Left ventricle myocardium superior (tissue), 1 donor: ENCODE data around the gene PIP5KL1. TPM values are rescaled to one million over a fixed set of nuclear protein-coding genes. Genes with fewer than 3 reads are reported as not detected.

Experiments used
- ATAC-seq: fragments of 200-7000 bp; cut with Tn5 transposase; one replicate; pipeline ENCODE4 v1.9.1; 2020; ENCODE audit warnings: mild to moderate bottlenecking, moderate library complexity
- DNase-seq: peaks from one replicate; pipeline ENCODE4 v3.0.0-alpha.2; 2020
- intact Hi-C: fragments of 100-400 bp; cut with micrococcal nuclease; formaldehyde crosslinking; loops from one replicate; pipeline ENCODE4 v1.11.0; 2022
- total RNA-seq: library from RNA; stranded (reverse); fragmentation: NEBNext Ultra II Directional; extraction: Animal tissue kit (Norgen Biotek cat#: 25700); gene quantifications from one replicate; pipeline ENCODE4 v1.2.1, GENCODE V29; 2021
- donor health status: DM: no; HTN: yes; CAD: no; lungs with severe emphysema.

PIP5KL1 gene
- total RNA-seq, 1 donor from 2014 or later: not detected

DNA sequence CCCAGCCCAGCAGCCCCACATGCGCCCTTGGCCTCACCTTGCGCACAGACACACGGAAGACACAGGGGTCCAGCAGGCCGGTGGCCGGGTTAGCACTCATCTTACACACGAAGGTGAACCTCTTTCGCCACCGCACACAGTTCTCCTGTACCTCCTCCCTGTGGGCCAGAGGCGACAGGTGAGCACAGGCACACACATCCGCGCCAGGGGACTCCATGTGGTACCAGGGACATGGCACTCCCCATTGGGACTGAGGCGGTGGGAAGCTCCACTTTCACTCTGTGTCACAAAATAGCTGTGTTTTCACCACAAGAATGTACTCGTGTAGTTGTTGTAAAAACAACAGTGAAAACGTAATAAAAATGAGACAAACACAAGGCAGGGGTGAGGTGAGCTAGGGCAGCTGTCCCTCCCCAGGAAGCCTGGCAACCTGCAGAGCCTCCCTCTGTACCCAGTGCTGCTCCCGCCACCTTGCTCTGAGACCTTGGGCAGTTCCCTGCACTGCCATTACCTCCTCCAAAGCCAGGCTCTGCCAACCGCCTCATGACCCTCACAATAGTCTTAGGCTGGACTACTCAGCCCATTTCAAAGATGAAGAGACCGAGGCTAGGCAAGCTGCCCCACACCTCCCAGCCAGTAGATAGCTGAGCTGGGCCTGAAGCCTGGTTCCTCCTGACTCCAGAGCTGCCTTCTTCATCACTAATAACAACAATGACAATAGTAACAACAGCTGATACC, 23.4 kb upstream of the PIP5KL1 start:
- ATAC-seq: no peak
- intact Hi-C loops: no loop called here
- DNase-seq: no peak

DNA sequence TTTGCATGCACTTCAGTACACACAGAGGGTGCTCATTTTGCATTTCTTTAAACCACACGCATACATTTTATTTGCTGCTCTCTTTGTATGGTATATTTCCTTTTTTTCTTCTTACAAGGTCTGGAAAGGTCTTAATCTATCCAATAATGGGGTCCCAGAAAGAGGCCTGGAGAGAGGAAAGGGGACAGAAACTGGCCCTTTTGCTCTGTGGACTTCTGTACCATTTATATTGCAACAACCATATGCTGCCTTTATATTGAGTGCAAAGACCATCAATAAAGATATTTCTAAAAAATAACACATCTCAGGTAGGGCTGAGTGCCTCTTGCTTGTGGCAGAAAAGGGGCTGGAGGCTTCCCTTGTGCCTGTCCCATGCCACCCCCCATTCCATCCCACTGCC, 22.6 kb upstream of the PIP5KL1 start:
- no peak for ATAC-seq
- intact Hi-C loops: no loop called here
- DNase-seq: no peak

DNA sequence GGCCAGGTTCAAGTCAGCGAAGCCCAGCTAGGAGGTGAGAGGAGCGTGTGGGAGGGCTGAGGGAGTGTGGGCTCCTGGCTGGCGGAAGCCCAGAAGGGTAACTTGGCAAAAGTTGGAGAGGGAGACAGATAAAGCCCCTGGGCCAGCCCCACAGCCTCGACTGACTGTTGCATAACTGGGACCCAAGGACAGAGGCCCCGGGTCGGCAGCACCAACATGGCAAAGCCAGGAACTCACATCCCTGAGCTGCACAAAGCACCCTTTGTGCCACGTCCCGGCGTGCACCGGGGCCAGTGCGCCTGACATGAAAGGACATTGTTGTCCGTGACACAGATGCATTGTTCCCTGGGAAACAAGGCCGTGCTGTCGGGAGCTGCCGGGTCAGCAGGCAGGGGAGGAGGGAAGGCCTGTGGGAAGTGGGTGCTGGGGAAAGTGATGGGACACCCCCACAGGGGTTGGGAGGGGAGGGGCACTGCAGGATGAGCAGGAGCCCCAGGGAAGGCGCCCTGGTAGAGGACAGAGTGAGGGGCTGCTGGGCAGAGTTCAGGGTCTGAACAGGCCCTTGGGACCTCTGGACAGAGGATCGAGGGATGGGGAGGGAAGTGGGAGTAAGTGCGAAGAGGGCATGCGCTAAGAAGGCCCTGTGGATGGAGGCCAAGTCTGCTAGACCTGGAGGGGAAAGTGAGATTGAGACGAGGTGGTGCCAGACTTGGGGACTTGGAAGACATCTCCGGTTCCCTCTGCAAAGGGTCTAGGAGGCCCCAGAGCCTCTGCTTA, 20.1 kb upstream of the PIP5KL1 start:
- ATAC-seq (peak; percentile 66), DNase-seq (peak; percentile 77)
- intact Hi-C loops: no loop called here

DNA sequence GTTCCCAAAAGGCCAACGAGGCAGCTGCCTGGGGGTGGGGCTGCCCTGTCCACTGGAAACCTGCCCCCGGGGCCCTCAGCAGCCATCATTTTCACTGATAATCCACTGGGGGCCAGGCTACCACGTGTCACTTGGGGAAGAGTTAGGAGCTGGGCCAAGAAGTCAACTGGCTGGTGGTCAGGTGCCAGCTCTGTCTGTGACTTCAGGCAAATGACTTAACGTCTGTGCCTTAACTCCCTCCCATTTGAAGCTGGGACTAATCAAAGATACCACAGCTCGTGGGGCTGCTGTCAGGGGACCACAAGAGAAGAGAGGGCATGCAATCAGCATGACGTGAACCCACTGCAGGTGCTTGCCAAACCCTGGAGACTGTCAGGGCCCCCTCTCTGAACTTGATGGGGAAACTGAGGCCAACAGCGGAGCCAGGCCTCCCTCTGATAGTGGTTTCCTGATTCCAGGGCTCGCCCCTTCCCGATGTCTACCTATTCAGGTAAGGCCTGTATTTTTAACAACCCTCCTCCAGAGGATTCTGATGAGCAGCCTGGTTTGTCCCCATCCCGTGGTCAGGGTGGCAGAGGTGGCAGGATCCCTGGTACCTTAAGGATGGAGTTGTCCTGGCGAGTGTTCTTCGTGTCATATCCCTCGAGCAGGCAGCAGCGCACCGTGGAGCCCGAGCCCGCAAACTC, 19.4 kb upstream of the PIP5KL1 start:
- intact Hi-C loops: no loop called here
- DNase-seq: no peak
- peak; percentile 57 for ATAC-seq

DNA sequence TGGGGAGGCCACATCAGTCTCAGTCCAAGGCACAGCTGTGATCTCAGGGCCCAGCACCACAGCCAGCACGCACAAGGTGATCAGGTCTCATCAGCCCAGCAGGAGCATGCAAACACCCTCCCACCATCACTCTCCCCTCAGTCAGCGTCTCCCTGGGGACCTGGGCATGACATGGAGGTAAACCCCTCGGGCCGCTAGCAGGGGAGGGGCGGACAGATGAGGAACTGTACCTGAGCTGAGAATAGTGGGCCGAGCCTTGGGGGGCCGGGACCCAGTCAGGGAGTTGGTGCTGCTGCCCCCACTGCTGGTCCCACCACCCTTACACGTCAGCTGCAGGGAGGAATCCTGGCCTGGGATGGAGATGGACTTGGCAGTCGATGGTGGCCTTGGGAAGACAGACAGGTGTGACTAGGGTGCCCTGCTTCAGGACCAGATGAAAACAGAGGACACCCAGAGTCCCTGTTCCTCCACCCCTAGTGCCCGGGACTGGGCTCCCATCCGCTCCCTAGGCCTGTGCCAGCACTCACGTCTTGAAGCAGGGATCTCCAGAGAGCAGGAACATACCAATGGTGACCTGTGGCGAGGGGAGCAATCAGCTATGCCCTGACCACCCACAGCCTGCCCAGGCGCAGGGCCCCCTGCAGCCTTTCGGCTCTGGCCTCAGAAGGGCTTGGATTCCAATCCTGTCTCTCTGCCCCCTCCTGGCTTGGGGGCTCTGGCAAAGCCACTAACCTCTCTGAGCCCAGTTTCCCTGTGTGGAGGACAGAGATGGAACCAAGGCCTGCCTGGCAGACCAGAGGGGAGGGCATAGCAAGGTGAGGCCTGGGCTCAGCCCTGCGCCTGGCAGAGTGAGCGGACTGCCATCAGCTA, 17.5 kb upstream of the PIP5KL1 start:
- no peak for ATAC-seq
- no peak for DNase-seq
- intact Hi-C loops: no loop called here

DNA sequence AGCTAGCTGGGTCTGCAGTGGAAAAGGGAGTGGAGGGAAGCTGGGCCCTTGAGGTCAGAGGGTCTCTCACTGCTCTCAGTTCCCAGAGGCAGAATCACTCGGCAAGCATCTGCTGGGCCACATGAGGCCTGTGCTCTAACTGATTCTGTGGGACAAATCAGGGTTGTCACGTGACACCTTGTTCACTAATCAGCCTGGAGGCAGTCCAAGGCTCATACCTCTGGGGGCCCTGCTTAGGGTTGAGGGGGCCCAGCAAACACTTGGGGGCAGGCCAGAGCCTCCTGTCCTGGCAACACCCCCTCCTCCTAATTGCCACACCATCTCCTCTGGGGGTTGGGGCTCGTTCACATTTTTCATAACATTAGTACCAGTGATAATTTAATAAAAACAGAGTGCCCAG, 16.2 kb upstream of the PIP5KL1 start:
- intact Hi-C loops: no loop called here
- no peak for DNase-seq
- no peak for ATAC-seq

DNA sequence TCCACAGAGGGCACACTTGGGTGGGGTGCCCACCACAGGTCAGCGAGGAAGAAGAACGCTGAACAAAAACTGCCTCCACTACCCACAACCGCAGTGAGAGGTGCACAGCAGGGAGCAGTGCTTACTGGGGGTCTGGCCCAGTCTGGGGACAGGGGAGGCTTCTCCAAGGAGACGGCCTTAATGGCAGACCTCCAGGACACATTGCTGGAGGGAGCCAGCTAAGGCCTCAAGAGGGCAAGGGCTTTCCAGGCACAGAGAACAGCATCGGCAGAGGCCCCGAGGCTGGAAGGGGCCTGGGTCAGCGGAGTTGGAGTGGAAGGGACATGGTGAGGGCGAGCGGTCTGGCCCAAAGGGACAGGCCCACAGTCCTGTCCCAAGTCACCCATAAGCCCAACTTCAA, 15.4 kb upstream of the PIP5KL1 start:
- DNase-seq: no peak
- intact Hi-C loops: no loop called here
- ATAC-seq: no peak

DNA sequence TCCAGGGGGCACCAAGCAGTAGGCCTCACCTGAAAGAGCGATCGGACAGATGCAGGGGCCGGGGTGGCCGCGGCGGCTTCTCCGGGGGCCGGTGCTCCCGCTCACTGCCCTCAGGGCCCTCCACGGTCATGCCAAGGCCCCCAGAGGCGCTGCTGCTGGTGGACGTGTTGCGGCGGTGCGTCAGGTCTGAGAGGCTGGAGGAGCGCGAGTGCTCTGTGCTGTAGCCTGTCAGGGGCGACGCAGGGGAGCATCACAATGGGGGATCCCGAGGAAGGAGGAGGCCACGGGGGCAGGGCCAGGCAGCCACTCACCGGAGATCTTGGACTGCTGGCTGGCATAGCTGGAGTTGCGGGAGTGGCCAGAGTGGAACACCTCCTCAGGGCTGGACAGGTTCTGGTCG, 14.8 kb upstream of the PIP5KL1 start:
- DNase-seq: no peak
- no peak for ATAC-seq
- intact Hi-C loops: no loop called here

DNA sequence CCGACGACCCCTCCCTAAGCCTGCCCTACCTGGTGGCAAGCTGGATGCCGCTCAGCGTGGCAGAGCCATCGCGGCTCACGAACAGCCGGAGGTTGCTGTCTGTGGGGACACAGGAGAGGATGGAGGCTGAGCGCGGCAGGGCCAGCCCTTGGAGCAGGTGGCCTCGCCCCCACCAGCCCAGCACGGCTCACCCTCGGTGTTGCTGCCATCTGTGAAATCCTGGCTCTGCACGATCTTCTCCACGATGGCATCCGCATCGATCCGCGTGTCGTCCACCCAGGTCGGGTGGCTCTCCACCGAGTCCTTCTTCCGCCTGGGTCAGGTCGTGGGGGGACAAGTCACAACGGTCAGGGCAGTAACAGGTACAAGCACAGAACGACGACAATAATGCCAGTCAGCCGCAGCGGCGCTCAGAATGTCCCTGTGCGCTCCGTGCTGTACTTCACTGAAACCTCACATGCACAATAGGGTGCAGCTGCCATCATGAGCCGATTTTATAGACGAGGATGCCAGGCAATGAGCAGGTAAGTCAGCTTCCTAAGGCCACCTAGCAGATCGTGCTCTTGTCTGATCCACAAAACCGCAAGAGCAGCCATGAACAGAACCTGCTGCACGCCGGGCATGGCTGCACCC, 14.1 kb upstream of the PIP5KL1 start:
- no peak for DNase-seq
- intact Hi-C loops: no loop called here
- no peak for ATAC-seq

DNA sequence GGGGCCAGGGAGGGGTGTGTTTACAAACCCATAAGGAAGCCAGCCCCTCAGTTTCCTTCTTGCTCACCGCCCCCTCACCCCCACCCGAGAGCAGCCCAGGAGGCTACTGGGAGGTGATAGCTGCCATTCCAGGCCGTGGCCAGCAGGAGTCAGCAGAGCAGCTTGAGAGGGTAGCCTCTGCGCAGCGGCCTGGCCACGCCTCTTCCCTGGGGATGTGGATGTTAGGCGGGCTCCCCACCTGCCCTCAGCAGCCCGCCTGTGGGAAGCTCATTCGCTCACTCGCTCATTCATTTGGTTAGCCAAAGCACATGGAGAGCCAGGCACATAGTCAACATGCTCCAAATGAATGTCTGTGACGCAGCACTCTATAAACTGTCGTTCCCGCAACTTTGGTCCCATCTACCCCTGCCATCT, 13.2 kb upstream of the PIP5KL1 start:
- DNase-seq (peak; percentile 91), ATAC-seq (peak; percentile 77)
- intact Hi-C loops: no loop called here

DNA sequence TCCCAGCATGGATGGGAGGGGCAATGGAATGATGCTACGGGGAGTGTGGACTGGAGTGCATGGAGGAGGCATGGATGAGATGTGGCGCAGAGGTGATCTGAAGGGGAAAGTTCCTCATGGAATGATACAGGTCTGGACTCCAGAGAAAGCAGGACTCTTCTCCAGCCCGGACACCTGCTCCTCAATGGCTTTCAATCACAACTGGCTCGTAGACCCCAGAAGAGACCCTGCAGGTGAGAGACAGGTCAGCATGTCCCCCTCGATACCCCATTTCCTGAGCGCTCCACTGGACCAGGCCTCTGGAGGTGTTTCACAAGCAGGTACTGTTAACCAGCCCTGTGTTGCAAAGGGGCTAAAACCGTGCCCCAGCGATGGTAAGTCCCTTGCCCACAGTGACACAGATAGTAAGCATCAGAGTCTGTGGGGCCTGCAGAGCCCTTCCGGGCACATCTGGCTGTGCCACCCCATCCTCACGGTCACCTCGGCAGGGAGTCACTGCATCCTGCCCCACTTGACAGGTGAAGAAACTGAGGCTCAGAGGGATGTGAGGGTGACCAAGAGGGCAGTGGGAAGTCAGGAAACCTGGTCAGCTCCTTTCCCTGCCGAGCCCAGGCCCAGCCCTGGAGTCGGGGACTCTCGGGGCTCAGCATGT, 12.6 kb upstream of the PIP5KL1 start:
- intact Hi-C loops: no loop called here
- DNase-seq: no peak
- no peak for ATAC-seq

DNA sequence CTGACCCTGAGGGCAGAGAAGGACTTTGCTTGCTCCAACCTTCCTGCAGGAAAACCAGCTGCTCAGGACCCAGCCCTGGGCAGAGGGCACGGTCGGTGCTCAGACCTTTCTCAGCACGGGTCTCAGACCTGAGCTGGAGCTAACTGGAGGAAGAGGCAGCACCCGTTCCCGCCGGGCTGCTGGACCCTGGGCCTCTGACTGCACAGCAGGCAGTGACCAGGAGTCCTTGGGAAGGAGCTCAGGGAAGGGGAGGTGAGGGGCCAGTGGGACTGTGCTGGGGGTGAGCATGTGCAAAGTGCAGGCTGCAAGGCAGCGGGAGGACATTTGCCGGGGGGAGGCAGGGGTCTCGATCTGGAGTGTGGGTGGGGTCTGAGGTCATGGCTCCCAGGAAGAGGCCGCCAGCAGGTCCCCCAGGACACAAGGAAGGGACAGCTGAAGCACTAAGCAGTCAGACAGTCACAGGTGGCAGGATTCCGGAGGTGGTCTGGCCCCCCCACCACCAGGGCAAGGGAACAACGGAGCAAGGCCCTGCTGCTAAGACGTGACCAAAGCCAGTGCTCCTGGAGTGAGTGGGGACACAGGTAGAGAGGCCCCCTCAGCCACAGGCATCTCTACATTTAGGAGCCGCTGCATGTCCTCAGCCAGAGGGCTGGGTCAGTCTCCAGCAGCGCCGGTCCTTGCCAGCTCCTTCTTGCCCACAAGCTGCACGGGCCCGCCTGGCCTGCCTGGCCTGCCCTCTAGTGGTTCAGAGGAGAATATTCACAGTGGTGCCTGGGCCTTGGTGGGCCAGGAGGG, 11.8 kb upstream of the PIP5KL1 start:
- intact Hi-C loops: no loop called here
- DNase-seq: peak; percentile 84
- ATAC-seq: peak; percentile 62

DNA sequence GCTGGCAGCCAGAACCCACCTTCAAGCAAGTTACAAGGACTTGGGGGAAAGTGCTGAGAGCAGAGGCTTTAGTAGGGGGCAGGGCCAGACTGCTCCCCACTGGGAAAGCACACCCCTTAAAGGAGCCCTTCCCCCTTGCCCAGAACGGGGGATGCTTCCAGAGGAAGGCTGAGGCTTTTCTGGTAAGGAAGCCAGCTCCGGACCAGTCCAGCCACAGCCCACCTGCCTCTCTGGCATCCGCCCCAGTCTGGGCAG, 11.3 kb upstream of the PIP5KL1 start:
- intact Hi-C loops: no loop called here
- ATAC-seq: no peak
- no peak for DNase-seq

DNA sequence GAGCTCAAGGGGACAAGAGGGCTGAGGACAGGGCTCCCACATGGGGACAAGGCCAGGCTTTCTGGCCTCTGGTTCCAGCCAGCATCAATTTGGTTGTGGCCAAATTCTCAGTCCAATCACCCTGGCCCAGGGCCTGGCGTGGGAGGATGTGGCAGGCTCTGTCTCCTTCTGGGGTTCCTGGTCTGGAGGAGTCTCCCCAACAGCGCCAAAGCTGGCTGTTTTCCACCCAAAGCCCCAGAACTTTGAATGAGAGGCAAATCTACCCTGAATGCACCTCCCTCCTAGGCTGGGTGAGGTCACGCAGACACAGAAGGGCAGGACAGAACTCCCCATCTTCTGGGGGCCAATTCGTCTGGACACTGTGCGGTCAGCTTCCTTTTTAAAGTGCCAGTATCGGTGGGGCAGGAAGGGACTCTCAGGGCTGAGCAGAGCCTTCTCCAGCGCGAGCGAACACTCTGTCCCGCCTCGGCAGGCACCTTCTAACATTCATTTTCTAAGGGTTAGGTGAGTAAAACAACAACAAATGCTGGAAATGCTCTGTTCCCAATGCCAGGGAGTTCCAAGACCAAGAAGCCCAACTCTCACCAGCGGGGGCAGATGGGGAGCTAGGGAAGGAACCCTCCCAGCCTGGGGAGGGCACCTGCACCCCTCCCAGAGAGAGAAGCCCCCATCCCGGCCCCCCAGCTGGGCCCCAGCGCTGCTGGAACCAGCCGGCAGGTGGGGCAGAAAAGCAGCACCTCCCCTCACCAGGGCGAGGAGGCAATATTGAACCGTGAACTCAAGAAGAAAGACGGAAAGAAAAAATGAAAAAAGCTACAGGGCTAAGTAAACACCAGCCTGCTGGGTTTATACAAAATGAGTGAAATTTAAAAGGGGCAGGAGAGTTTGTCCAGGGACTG, 10.7 kb upstream of the PIP5KL1 start:
- ATAC-seq (no peak), DNase-seq (no peak)
- intact Hi-C loops: no loop called here

DNA sequence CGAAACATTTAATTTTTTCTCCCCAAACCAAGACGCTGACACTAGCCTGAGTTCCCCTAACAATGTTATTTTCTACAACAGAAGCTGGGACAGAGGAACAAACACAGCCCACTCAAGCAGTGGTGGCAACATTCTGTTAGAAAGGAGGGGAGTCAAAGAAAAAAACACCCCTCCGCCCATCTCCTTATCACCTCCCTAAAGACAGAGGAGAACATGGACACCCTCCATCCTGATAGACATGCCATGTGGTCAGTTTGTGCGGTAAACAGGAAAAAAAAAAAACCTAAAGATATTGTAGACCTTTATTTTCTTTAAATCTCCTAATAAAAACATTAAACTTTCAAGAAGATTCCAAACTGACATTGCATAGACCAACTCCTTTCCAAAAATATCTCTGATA, 10.0 kb upstream of the PIP5KL1 start:
- ATAC-seq (no peak), DNase-seq (no peak)
- intact Hi-C loops: no loop called here

DNA sequence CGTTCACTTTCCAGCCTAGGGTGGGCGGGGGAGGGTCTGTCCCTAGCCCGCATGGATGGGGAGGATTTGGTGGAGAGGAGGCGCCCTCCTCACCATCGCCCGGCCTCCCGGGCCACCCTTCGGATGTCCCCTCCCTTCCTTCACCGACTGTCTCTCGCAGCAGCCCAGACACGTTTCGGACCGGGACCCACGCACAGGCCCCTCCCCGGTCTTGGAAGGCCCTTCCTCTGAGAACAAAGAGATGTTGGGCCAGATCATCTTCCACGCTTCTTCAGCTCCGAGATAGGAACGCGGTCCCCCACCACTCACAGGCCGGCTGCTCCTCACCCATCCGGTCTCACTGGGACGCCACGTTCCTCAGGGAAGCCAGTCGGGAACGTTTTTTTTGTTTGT, 7.7 kb upstream of the PIP5KL1 start:
- intact Hi-C loops: loop anchor here (5.0 kb wide), 1 partner anchor 94 kb away; no protein-coding TSS in a partner anchor
- DNase-seq (peak; percentile 57), ATAC-seq (peak; percentile 40)
